H1 (cell line): ENCODE measurements around the gene PLA2G1B. TPM values are rescaled to one million over a fixed set of nuclear protein-coding genes. Genes with fewer than 3 reads are reported as not detected.

Experiments
- CTCF ChIA-PET: fragments of 300-600 bp; sonication (Branson Sonifier 250); formaldehyde crosslinking; loops from one replicate; lab custom pipeline; 2021; ENCODE audit not compliant: partially characterized antibody; lab: Charles Lee
- POLR2A ChIA-PET: fragments of 300-600 bp; sonication (Branson Sonifier 250); formaldehyde crosslinking; loops from one replicate; lab custom pipeline; 2021; ENCODE audit warnings: inconsistent platforms; ENCODE audit not compliant: partially characterized antibody; lab: Charles Lee
- DNase-seq, 2 experiments: peaks; one replicate each; pipeline versions ENCODE4 v3.0.0 to v3.0.0-alpha.2; 2010 to 2022; ENCODE audit warnings: low spot score in 2 of 2, low read depth in 1 of 2, mixed read lengths in 1 of 2
- FAIRE-seq: peaks from 2 replicates; lab custom pipeline; 2011; peaks lifted over from hg19 to GRCh38; lab: Jason Lieb, UNC
- H2AFZ ChIP-seq: 2 replicates; pipeline ENCODE4 v1.8.1; 2012; ENCODE audit warnings: low read length, inconsistent platforms
- H2AK5ac ChIP-seq: 2 replicates; pipeline ENCODE4 v1.6.1; 2013; ENCODE audit warnings: low read depth, low read length
- H2BK120ac ChIP-seq: replicated peaks from 2 replicates; pipeline ENCODE3; 2013; ENCODE audit warnings: low read depth, low read length, inconsistent platforms
- H2BK12ac ChIP-seq: 2 replicates; pipeline ENCODE4 v1.6.1; 2013; ENCODE audit warnings: low read depth, low read length
- H2BK15ac ChIP-seq: 2 replicates; pipeline ENCODE4 v1.6.1; 2013; ENCODE audit warnings: low read length
- H2BK20ac ChIP-seq: 2 replicates; pipeline ENCODE4 v1.6.1; 2013; ENCODE audit warnings: low read length
- H2BK5ac ChIP-seq: 2 replicates; pipeline ENCODE4 v1.6.1; 2013; ENCODE audit warnings: low read depth, low read length
- H3K14ac ChIP-seq: 2 replicates; pipeline ENCODE4 v1.6.1; 2013; ENCODE audit warnings: inconsistent platforms; ENCODE audit not compliant: insufficient read length
- H3K18ac ChIP-seq: 2 replicates; pipeline ENCODE4 v1.6.1; 2013; ENCODE audit warnings: low read length; ENCODE audit errors: extremely low read depth
- H3K23ac ChIP-seq: 2 replicates; pipeline ENCODE4 v1.6.1; 2013; ENCODE audit warnings: inconsistent platforms; ENCODE audit not compliant: insufficient read length
- H3K23me2 ChIP-seq: 2 replicates; pipeline ENCODE4 v1.6.1; 2013; ENCODE audit warnings: low read depth, low read length
- H3K27ac ChIP-seq: 2 replicates; pipeline ENCODE4 v1.6.1; 2011; ENCODE audit warnings: low read depth, low read length, inconsistent platforms
- H3K27me3 ChIP-seq, 4 experiments: replicated peaks in 1 of 4; 1 replicate in 1 of 4; 2 replicates in 3 of 4; pipeline versions ENCODE4 v1.6.1 to v1.8.1; 2011 to 2013; ENCODE audit warnings: low read length in 3 of 4, mild to moderate bottlenecking in 3 of 4, inconsistent platforms in 2 of 4, mixed read lengths in 2 of 4, moderate library complexity in 1 of 4; ENCODE audit not compliant: control insufficient read depth in 3 of 4, insufficient read depth in 3 of 4; ENCODE audit errors: extremely low read depth in 1 of 4
- H3K36me3 ChIP-seq, 4 experiments: 2 replicates each; pipeline versions ENCODE4 v1.6.1 to v1.8.1; 2011 to 2013; ENCODE audit warnings: mild to moderate bottlenecking in 4 of 4, low read length in 3 of 4, moderate library complexity in 2 of 4, control low read depth in 1 of 4, inconsistent platforms in 1 of 4; ENCODE audit not compliant: insufficient read depth in 4 of 4, control insufficient read depth in 2 of 4
- H3K4ac ChIP-seq: replicated peaks from 2 replicates; pipeline ENCODE3; 2013; ENCODE audit warnings: low read length, low read depth, mixed read lengths, inconsistent platforms; ENCODE audit not compliant: insufficient read length
- H3K4me1 ChIP-seq, 4 experiments: replicated peaks in 1 of 4; 1 replicate in 1 of 4; 2 replicates in 3 of 4; pipeline versions ENCODE4 v1.6.1 to v1.8.1; 2011 to 2013; ENCODE audit warnings: low read length in 3 of 4, inconsistent platforms in 2 of 4, mixed read lengths in 1 of 4; ENCODE audit not compliant: insufficient read depth in 4 of 4, control insufficient read depth in 3 of 4
- H3K4me2 ChIP-seq, 2 experiments: 2 replicates each; pipeline versions ENCODE4 v1.6.1 to v1.8.1; 2011 to 2013; ENCODE audit warnings: low read depth in 2 of 2, low read length in 2 of 2, control low read depth in 1 of 2, inconsistent platforms in 1 of 2, mild to moderate bottlenecking in 1 of 2; ENCODE audit not compliant: insufficient read depth in 1 of 2
- H3K4me3 ChIP-seq, 4 experiments: fragments of 200-600, 300-600 bp in 1 of 4; sonication (generic), shearing (Covaris generic), sonication (Bioruptor Twin) in 1 of 4; 2 replicates each; pipeline versions ENCODE4 v1.5.1 to v1.8.1; 2011 to 2016; ENCODE audit warnings: low read length in 4 of 4, low read depth in 3 of 4, control low read depth in 2 of 4, inconsistent platforms in 2 of 4, mild to moderate bottlenecking in 2 of 4, mixed read lengths in 1 of 4, moderate library complexity in 1 of 4; ENCODE audit not compliant: insufficient read depth in 2 of 4; ENCODE audit errors: extremely low read depth in 1 of 4
- H3K56ac ChIP-seq: replicated peaks from 2 replicates; pipeline ENCODE3; 2013; ENCODE audit warnings: low read depth, mild to moderate bottlenecking, mixed read lengths, low read length, inconsistent platforms; ENCODE audit not compliant: insufficient read length
- H3K79me1 ChIP-seq: 2 replicates; pipeline ENCODE4 v1.6.1; 2013; ENCODE audit warnings: low read depth, low read length, control low read depth
- H3K79me2 ChIP-seq, 2 experiments: 2 replicates each; pipeline versions ENCODE4 v1.6.1 to v1.8.1; 2012 to 2013; ENCODE audit warnings: low read length in 2 of 2, mild to moderate bottlenecking in 2 of 2, inconsistent platforms in 1 of 2; ENCODE audit not compliant: insufficient read depth in 2 of 2, control insufficient read depth in 1 of 2
- H3K9ac ChIP-seq, 4 experiments: replicated peaks in 1 of 4; 1 replicate in 1 of 4; 2 replicates in 3 of 4; pipeline versions ENCODE4 v1.6.1 to v1.8.1; 2011 to 2013; ENCODE audit warnings: low read depth in 3 of 4, low read length in 3 of 4, control low read depth in 2 of 4, mild to moderate bottlenecking in 2 of 4, moderate library complexity in 2 of 4, inconsistent platforms in 1 of 4; ENCODE audit errors: extremely low read depth in 1 of 4
- H3K9me3 ChIP-seq, 2 experiments: 2 replicates each; pipeline versions ENCODE4 v1.6.1 to v1.8.1; 2012 to 2013; ENCODE audit warnings: mild to moderate bottlenecking in 2 of 2, moderate library complexity in 2 of 2, control low read depth in 1 of 2, inconsistent platforms in 1 of 2, low read depth in 1 of 2, low read length in 1 of 2, mixed read lengths in 1 of 2; ENCODE audit not compliant: insufficient read depth in 2 of 2
- H4K20me1 ChIP-seq, 2 experiments: replicated peaks in 1 of 2; 2 replicates each; pipeline versions ENCODE3 to v1.8.1; 2011 to 2013; ENCODE audit warnings: inconsistent platforms in 2 of 2, low read length in 2 of 2, mild to moderate bottlenecking in 1 of 2; ENCODE audit not compliant: insufficient read depth in 2 of 2, control insufficient read depth in 1 of 2
- H4K5ac ChIP-seq: 2 replicates; pipeline ENCODE4 v1.6.1; 2013; ENCODE audit warnings: low read length, low read depth, mixed read lengths, inconsistent platforms; ENCODE audit not compliant: insufficient read length
- H4K8ac ChIP-seq: 2 replicates; pipeline ENCODE4 v1.8.0; 2013; ENCODE audit warnings: mild to moderate bottlenecking, moderate library complexity, low read length, inconsistent platforms; ENCODE audit not compliant: insufficient read depth; ENCODE audit errors: extremely low read depth
- H4K91ac ChIP-seq: replicated peaks from 2 replicates; pipeline ENCODE3; 2013; ENCODE audit warnings: low read length, mixed read lengths, inconsistent platforms; ENCODE audit not compliant: insufficient read length
- CEBPB ChIP-seq: IDR thresholded peaks from 2 replicates; pipeline ENCODE4 v1.6.1; 2012; ENCODE audit warnings: low read depth, low read length
- CTBP2 ChIP-seq: IDR thresholded peaks from 2 replicates; pipeline ENCODE4 v1.7.0; 2011; ENCODE audit warnings: borderline replicate concordance, mild to moderate bottlenecking, moderate library complexity, mixed read lengths, low read length; ENCODE audit not compliant: insufficient read depth, insufficient read length
- EGR1 ChIP-seq: IDR thresholded peaks from 2 replicates; pipeline ENCODE4 v1.6.1; 2011; ENCODE audit warnings: low read depth, low read length, borderline replicate concordance
- GABPA ChIP-seq: IDR thresholded peaks from 2 replicates; pipeline ENCODE4 v1.6.1; 2011; ENCODE audit warnings: mild to moderate bottlenecking, low read length, moderate library complexity, borderline replicate concordance; ENCODE audit not compliant: insufficient read depth
- GTF2F1 ChIP-seq: IDR thresholded peaks from 2 replicates; pipeline ENCODE4 v1.6.1; 2012; ENCODE audit warnings: low read depth, low read length, improper control_type of control experiment, borderline replicate concordance
- JUND ChIP-seq: IDR thresholded peaks from 2 replicates; pipeline ENCODE4 v1.6.1; 2011; ENCODE audit warnings: mild to moderate bottlenecking, improper control_type of control experiment, low read length
- KDM5A ChIP-seq: fragments of 200-600 bp; IDR thresholded peaks from 2 replicates; pipeline ENCODE4 v1.7.1; 2012; ENCODE audit warnings: mild to moderate bottlenecking, low read length, inconsistent platforms, mixed read lengths
- RXRA ChIP-seq: IDR thresholded peaks from 2 replicates; pipeline ENCODE4 v1.6.1; 2011; ENCODE audit warnings: low read depth, mild to moderate bottlenecking, low read length, moderate library complexity; ENCODE audit not compliant: insufficient read depth
- SIRT6 ChIP-seq: IDR thresholded peaks from one replicate; pipeline ENCODE4 v1.7.1; 2012; ENCODE audit warnings: low read length, inconsistent platforms
- SP1 ChIP-seq: IDR thresholded peaks from 2 replicates; pipeline ENCODE4 v1.6.1; 2011; ENCODE audit warnings: low read depth, low read length
- SP4 ChIP-seq: IDR thresholded peaks from 2 replicates; pipeline ENCODE4 v1.6.1; 2012; ENCODE audit warnings: low read length, inconsistent platforms
- WGBS, 2 experiments: shearing (Covaris generic) in 1 of 2; methylation state at CpG; one replicate each; pipeline versions ENCODE4 v1.1.6 to v1.1.7; 2013 to 2015; ENCODE audit warnings: low lambda C conversion rate in 2 of 2, mixed read lengths in 2 of 2, inconsistent platforms in 1 of 2, low coverage in 1 of 2, missing lambda C conversion rate in 1 of 2; ENCODE audit not compliant: insufficient replicate concordance in 2 of 2, insufficient coverage in 1 of 2, insufficient read length in 1 of 2; ENCODE audit errors: extremely low coverage in 1 of 2, missing lambda C conversion rate in 1 of 2; 5-methylcytosine and 5-hydroxymethylcytosine counted together
- polyA plus RNA-seq, 7 experiments: library from polyadenylated mRNA; depleted of rRNA in 3 of 7; stranded (reverse) in 5 of 7; unstranded in 2 of 7; fragments of >200 nt in 5 of 7; fragments of 200-250 nt in 2 of 7; gene quantifications; 1 replicate in 5 of 7; 2 replicates in 1 of 7; 4 replicates in 1 of 7; pipeline versions ENCODE4 v1.2.1 to v1.2.3, GENCODE V29; 2011 to 2013; ENCODE audit warnings: missing spikeins in 2 of 7, mixed read lengths in 2 of 7
- total RNA-seq: library from RNA; stranded (reverse); fragmentation: NEBNext Ultra II Directional; extraction: Animal tissue kit (Norgen Biotek cat#: 25700); gene quantifications from 2 replicates; pipeline ENCODE4 v1.2.1, GENCODE V29; 2021

The PLA2G1B gene
- total and polyA plus RNA-seq, 2 of the 8 experiments (the other 6 are each of a cell fraction or from before 2014, with no cell fraction given): not detected

GRCh38 chr12:120367924-120368788 lies 40.6 kb upstream of the PLA2G1B start:
- H3K27ac ChIP-seq: no peak overlapping the region
- H3K79me2 ChIP-seq: peaks cover 0 to 26% of the 10 kb centered on the region in 2 experiments; a peak in 2 of 4 replicates
- H3K9ac ChIP-seq: peak overlapping the region; percentile 42 to 95 (median 66); a peak in 4 of 7 replicates
- DNase-seq (no peak), FAIRE-seq (no peak)
- peaks cover 17% of the 10 kb centered on the region for H3K23me2 ChIP-seq
- no peak overlapping the region for H4K91ac ChIP-seq
- no peak overlapping the region for H2AFZ ChIP-seq
- peaks cover 6 to 24% (median 9%) of the 10 kb centered on the region in 4 experiments; a peak in 6 of 8 replicates for H3K36me3 ChIP-seq
- peak overlapping the region; percentile 30 for H3K4ac ChIP-seq
- peaks cover 0 to 8% (median 6%) of the 10 kb centered on the region in 4 experiments; a peak in 4 of 7 replicates for H3K27me3 ChIP-seq
- peaks cover 14 to 27% (median 21%) of the 10 kb centered on the region in 4 experiments for H3K4me1 ChIP-seq
- peaks cover 0 to 17% of the 10 kb centered on the region in 2 experiments for H4K20me1 ChIP-seq
- peak overlapping the region; percentile 86 to 87 for H3K4me2 ChIP-seq
- H2BK120ac ChIP-seq: no peak overlapping the region
- no peak overlapping the region for H2BK5ac ChIP-seq
- no peak overlapping the region for H3K23ac ChIP-seq
- peak overlapping the region; percentile 60; the same call in 1 of the 2 replicates for H3K18ac ChIP-seq
- POLR2A ChIA-PET: interaction anchor here (0.9 to 3.8 kb wide), 25 partner anchors 8 to 124 kb away, joined by 3 to 22 read pairs (median 5); partner anchors contain the start of genes COX6A1, GATC, RNU4-1 and RNU4-2
- H2BK15ac ChIP-seq: peak overlapping the region; percentile 61; the same call in 1 of the 2 replicates
- H2AK5ac ChIP-seq: no peak overlapping the region
- peak overlapping the region; percentile 53 to 84 (median 65) for H3K4me3 ChIP-seq
- H3K79me1 ChIP-seq: peaks cover 7% of the 10 kb centered on the region; the same call in 1 of the 2 replicates
- 6% methylated on average over 30 of the region's 86 CpGs; no CpG with 5 or more reads in 1 of the 2 experiments for WGBS, 2 experiments
- H3K56ac ChIP-seq: peak overlapping the region; percentile 13
- CTCF ChIA-PET: interaction anchor here (0.7 to 12.5 kb wide), 27 partner anchors 8 to 137 kb away, joined by 3 to 310 read pairs (median 6); partner anchors contain the start of genes COX6A1 and SIRT4
- peak overlapping the region; percentile 13 for H4K5ac ChIP-seq
- no peaks in the 10 kb centered on the region for H3K9me3 ChIP-seq
- H4K8ac ChIP-seq: peak overlapping the region; percentile 17; the same call in 1 of the 2 replicates
- H2BK12ac ChIP-seq: peak overlapping the region; percentile 41; the same call in 1 of the 2 replicates
- H2BK20ac ChIP-seq: no peak overlapping the region
- no peak overlapping the region for H3K14ac ChIP-seq
- no peak for TF ChIP-seq JUND
- 0 out of 2 replicates have a peak, but pooled peaks have one; percentile 15 for TF ChIP-seq CEBPB
- no peak for TF ChIP-seq SP4
- no peak for TF ChIP-seq GTF2F1
- TF ChIP-seq GABPA: no peak
- no peak for TF ChIP-seq CTBP2
- TF ChIP-seq EGR1: 0 out of 2 replicates have a peak, but pooled peaks have one; percentile 38
- TF ChIP-seq KDM5A: no peak
- TF ChIP-seq SIRT6: no peak
- no peak for TF ChIP-seq SP1
- TF ChIP-seq RXRA: no peak
